ENCODE results near the gene APOL3.
"Not testable (repeated sequence)": the region's sequence is repeated elsewhere in the genome, so short reads cannot be mapped to it uniquely, and the experiment has no call there.

The APOL3 gene

GRCh38 chr22:36099561-36099960, 61.0 kb downstream of the APOL3 start:
- not testable (repeated sequence) for DNase-seq

DNA sequence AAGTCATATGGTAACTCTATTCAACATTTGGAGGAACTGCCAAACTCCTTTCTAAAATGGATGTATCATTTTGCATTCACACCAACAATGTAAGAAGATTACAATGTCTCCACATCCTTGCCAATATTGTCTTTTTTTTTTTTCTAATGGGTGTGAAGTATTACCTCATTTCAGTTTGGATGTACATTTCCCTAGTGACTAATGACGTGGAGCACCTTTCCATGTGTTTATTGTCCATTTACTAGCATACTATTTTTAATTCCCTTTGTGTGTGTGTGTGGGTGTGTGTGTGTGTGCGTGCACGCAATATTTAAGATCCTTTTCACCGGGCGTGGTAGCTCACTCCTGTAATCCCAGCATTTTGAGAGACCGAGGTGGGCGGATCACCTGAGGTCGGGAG, 62.7 kb downstream of the APOL3 start:
- DNase-seq = no peak

DNA sequence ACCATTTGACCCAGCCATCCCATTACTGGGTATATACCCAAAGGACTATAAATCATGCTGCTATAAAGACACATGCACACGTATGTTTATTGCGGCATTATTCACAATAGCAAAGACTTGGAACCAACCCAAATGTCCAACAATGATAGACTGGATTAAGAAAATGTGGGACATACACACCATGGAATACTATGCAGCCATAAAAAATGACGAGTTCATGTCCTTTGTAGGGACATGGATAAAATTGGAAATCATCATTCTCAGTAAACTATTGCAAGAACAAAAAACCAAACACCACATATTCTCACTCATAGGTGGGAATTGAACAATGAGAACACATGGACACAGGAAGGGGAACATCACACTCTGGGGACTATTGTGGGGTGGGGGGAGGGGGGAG, 69.8 kb downstream of the APOL3 start:
- DNase-seq = not testable (repeated sequence)

Measured in amniotic stem cell (primary cell).